HepG2 (cell line): Measurements from ENCODE around the gene RPP21. TPM values are rescaled to one million over a fixed set of nuclear protein-coding genes. Genes with fewer than 3 reads are reported as not detected.

Source experiments
- ARNT ChIP-seq: fragments of 450-650 bp; IDR thresholded peaks from 2 replicates; pipeline ENCODE4 v1.6.1; 2017
- HDAC1 ChIP-seq: sonication (generic); formaldehyde crosslinking; IDR thresholded peaks from 2 replicates; pipeline ENCODE4 v1.5.1; 2020; ENCODE audit warnings: mild to moderate bottlenecking, missing genetic modification reagents
- HOXA5 ChIP-seq: sonication (generic); formaldehyde crosslinking; IDR thresholded peaks from 2 replicates; pipeline ENCODE4 v1.4.0; 2020; ENCODE audit warnings: missing genetic modification reagents
- JDP2 ChIP-seq: sonication (generic); formaldehyde crosslinking; IDR thresholded peaks from 2 replicates; pipeline ENCODE4 v1.8.1; 2022; ENCODE audit warnings: missing genetic modification reagents, borderline replicate concordance
- MIER2 ChIP-seq: IDR thresholded peaks from 2 replicates; pipeline ENCODE4 v1.6.1; 2016; ENCODE audit warnings: missing biosample characterization, missing genetic modification reagents
- MZF1 ChIP-seq: sonication (generic); formaldehyde crosslinking; IDR thresholded peaks from 2 replicates; pipeline ENCODE4 v1.8.1; 2023; ENCODE audit warnings: mild to moderate bottlenecking, missing genetic modification reagents, borderline replicate concordance
- PHF5A ChIP-seq: IDR thresholded peaks from one replicate; pipeline ENCODE4 v1.6.1; 2018; ENCODE audit warnings: low read depth, missing genetic modification reagents; ENCODE audit not compliant: unreplicated experiment
- REST ChIP-seq, 2 experiments: IDR thresholded peaks; 2 replicates each; pipeline ENCODE4 v1.6.1; 2011 to 2012; ENCODE audit warnings: low read length in 2 of 2, borderline replicate concordance in 1 of 2, low read depth in 1 of 2, mild to moderate bottlenecking in 1 of 2, moderate library complexity in 1 of 2
- SNAPC5 ChIP-seq: sonication (generic); formaldehyde crosslinking; IDR thresholded peaks from 2 replicates; pipeline ENCODE4 v1.8.1; 2023; ENCODE audit warnings: mild to moderate bottlenecking, missing genetic modification reagents, borderline replicate concordance
- SP2 ChIP-seq: sonication (generic); formaldehyde crosslinking; IDR thresholded peaks from 2 replicates; pipeline ENCODE4 v1.5.1; 2020; ENCODE audit warnings: mild to moderate bottlenecking, missing genetic modification reagents
- TCF7 ChIP-seq: sonication (generic); IDR thresholded peaks from 2 replicates; pipeline ENCODE4 v1.6.1; 2016; ENCODE audit warnings: antibody characterized with exemption, low read depth
- TFDP2 ChIP-seq: sonication (generic); formaldehyde crosslinking; IDR thresholded peaks from 2 replicates; pipeline ENCODE4 v1.4.0; 2020; ENCODE audit warnings: missing genetic modification reagents
- ZNF44 ChIP-seq: sonication (generic); formaldehyde crosslinking; IDR thresholded peaks from 2 replicates; pipeline ENCODE4 v1.5.1; 2020; ENCODE audit warnings: mild to moderate bottlenecking, missing genetic modification reagents
- ZNF703 ChIP-seq: sonication (generic); formaldehyde crosslinking; IDR thresholded peaks from 2 replicates; pipeline ENCODE4 v1.5.1; 2020; ENCODE audit warnings: missing genetic modification reagents, mild to moderate bottlenecking, moderate library complexity, borderline replicate concordance
- ZNF781 ChIP-seq: sonication (generic); formaldehyde crosslinking; IDR thresholded peaks from 2 replicates; pipeline ENCODE4 v1.5.1; 2020; ENCODE audit warnings: borderline replicate concordance, mild to moderate bottlenecking, missing genetic modification reagents; ENCODE audit errors: not compliant biosample characterization
- polyA plus RNA-seq, 8 experiments: library from polyadenylated mRNA; depleted of rRNA in 3 of 8; stranded (reverse) in 7 of 8; unstranded in 1 of 8; fragments of >200 nt; fragmentation: Illumina TruSeq in 4 of 8; extraction: Trizol in 4 of 8; gene quantifications; 2 replicates each; pipeline versions ENCODE4 v1.2.1 to v1.2.3, GENCODE V29; 2011 to 2016; ENCODE audit warnings: low read depth in 4 of 8, missing spikeins in 1 of 8, mixed read lengths in 1 of 8; ENCODE audit not compliant: insufficient read depth in 1 of 8
- total RNA-seq, 5 experiments: library from RNA; depleted of rRNA; stranded (reverse); fragments of >200 nt; fragmentation: Illumina TruSeq; extraction: Trizol; gene quantifications; 2 replicates each; pipeline ENCODE4 v1.2.3, GENCODE V29; 2016; ENCODE audit warnings: low read depth in 1 of 5
- TF ChIP-seq, protein P1 (sequence below): sonication (generic); formaldehyde crosslinking; IDR thresholded peaks from 2 replicates; pipeline ENCODE4 v1.5.1; 2020; ENCODE audit warnings: missing genetic modification reagents, mild to moderate bottlenecking, borderline replicate concordance
- TF ChIP-seq, protein P2 (sequence below): sonication (generic); formaldehyde crosslinking; IDR thresholded peaks from 2 replicates; pipeline ENCODE4 v1.4.0; 2020; ENCODE audit warnings: missing genetic modification reagents, borderline replicate concordance

RPP21 gene
- total and polyA plus RNA-seq, 2 of the 13 experiments (the other 11 are each of a cell fraction or from before 2014, with no cell fraction given), result 53.1 to 72.3 TPM

DNA sequence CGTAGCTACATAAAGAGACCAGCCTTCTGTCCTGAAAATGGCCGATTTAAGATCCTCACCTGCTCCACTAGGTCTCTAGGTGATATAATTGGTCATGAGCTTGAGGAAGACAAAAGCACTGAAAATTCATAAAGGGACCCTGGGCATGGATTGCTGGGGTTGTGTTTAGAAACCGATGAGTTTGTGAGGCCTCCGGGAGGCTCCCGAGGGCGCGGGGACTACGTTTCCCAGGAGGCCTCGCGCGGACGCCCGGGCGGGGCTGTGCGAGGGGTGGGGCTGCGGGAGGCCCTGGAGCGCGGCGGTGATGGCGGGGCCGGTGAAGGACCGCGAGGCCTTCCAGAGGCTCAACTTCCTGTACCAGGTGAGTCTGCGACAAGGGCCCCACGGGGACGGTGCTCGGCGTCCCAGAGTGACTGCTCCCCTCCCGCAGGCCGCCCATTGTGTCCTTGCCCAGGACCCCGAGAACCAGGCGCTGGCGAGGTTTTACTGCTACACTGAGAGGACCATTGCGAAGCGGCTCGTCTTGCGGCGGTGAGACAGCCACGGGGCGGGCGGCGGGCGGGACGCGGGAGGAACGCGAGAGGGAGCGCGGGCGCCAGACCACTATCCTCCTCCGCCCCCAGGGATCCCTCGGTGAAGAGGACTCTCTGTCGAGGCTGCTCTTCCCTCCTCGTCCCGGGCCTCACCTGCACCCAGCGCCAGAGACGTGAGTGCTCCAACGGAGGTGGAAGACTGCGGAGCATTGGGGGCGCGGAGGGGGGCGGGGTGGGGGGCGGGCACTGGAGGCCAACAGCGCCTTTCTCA, at the start of gene RPP21 (continued):
- no peak for TF ChIP-seq ZNF703
- no peak for TF ChIP-seq MZF1 (CRISPR knock-in tag)
- peak; percentile 91; the same call in 1 of the 2 replicates for TF ChIP-seq SNAPC5
- peak; percentile 96 for TF ChIP-seq HOXA5 (CRISPR knock-in tag)
- TF ChIP-seq TFDP2 (CRISPR knock-in tag), result peak; percentile 86
- TF ChIP-seq, protein P1, sequence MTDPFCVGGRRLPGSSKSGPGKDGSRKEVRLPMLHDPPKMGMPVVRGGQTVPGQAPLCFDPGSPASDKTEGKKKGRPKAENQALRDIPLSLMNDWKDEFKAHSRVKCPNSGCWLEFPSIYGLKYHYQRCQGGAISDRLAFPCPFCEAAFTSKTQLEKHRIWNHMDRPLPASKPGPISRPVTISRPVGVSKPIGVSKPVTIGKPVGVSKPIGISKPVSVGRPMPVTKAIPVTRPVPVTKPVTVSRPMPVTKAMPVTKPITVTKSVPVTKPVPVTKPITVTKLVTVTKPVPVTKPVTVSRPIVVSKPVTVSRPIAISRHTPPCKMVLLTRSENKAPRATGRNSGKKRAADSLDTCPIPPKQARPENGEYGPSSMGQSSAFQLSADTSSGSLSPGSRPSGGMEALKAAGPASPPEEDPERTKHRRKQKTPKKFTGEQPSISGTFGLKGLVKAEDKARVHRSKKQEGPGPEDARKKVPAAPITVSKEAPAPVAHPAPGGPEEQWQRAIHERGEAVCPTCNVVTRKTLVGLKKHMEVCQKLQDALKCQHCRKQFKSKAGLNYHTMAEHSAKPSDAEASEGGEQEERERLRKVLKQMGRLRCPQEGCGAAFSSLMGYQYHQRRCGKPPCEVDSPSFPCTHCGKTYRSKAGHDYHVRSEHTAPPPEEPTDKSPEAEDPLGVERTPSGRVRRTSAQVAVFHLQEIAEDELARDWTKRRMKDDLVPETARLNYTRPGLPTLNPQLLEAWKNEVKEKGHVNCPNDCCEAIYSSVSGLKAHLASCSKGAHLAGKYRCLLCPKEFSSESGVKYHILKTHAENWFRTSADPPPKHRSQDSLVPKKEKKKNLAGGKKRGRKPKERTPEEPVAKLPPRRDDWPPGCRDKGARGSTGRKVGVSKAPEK (CRISPR knock-in tag), result no peak
- TF ChIP-seq, protein P2, sequence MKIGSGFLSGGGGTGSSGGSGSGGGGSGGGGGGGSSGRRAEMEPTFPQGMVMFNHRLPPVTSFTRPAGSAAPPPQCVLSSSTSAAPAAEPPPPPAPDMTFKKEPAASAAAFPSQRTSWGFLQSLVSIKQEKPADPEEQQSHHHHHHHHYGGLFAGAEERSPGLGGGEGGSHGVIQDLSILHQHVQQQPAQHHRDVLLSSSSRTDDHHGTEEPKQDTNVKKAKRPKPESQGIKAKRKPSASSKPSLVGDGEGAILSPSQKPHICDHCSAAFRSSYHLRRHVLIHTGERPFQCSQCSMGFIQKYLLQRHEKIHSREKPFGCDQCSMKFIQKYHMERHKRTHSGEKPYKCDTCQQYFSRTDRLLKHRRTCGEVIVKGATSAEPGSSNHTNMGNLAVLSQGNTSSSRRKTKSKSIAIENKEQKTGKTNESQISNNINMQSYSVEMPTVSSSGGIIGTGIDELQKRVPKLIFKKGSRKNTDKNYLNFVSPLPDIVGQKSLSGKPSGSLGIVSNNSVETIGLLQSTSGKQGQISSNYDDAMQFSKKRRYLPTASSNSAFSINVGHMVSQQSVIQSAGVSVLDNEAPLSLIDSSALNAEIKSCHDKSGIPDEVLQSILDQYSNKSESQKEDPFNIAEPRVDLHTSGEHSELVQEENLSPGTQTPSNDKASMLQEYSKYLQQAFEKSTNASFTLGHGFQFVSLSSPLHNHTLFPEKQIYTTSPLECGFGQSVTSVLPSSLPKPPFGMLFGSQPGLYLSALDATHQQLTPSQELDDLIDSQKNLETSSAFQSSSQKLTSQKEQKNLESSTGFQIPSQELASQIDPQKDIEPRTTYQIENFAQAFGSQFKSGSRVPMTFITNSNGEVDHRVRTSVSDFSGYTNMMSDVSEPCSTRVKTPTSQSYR (CRISPR knock-in tag), result peak; percentile 61; the same call in 1 of the 2 replicates
- peak; percentile 75 for TF ChIP-seq MIER2 (CRISPR knock-in tag)
- TF ChIP-seq ZNF44, result peak; percentile 91
- peak; percentile 95 for TF ChIP-seq HDAC1
- no peak for TF ChIP-seq ARNT
- TF ChIP-seq PHF5A, result no peak
- 0 out of 4 replicates have a peak, but pooled peaks of 1 of the 2 experiments have one; percentile 52 for TF ChIP-seq REST (IDR thresholded peaks at IDR 0.05; ENCODE audit: borderline replicate concordance in 1 of 2, low read depth in 1 of 2, low read length in 2 of 2)
- TF ChIP-seq TCF7, result no peak
- no peak for TF ChIP-seq ZNF781 (CRISPR knock-in tag)
- TF ChIP-seq JDP2, result no peak
- no peak; the same call in 1 of the 2 replicates for TF ChIP-seq SP2
